Measurements from ENCODE around the gene STIM2. TPM values are rescaled to one million over a fixed set of nuclear protein-coding genes. Genes with fewer than 3 reads are reported as not detected.

STIM2 gene
- polyA plus RNA-seq, 2 donors, result 3.4 to 5.1 TPM

- H3K36me3 ChIP-seq (ENCODE audit: control insufficient read depth in 2 of 2, insufficient read depth in 2 of 2, low read length in 1 of 2), result no peaks in the 10 kb centered on the region
- H3K4me3 ChIP-seq (ENCODE audit: low read depth in 1 of 2, low read length in 2 of 2), result no peak overlapping the region
- no peaks in the 10 kb centered on the region for H3K4me1 ChIP-seq (ENCODE audit: control insufficient read depth in 2 of 2, insufficient read depth in 2 of 2, low read length in 1 of 2)
- no peaks in the 10 kb centered on the region for H3K27me3 ChIP-seq (ENCODE audit: control insufficient read depth in 1 of 2, insufficient read depth in 2 of 2, low read length in 2 of 2)
- H3K9me3 ChIP-seq (ENCODE audit: control insufficient read depth in 2 of 2, insufficient read depth in 1 of 2, low read depth in 1 of 2, low read length in 1 of 2), result no peaks in the 10 kb centered on the region
- H3K27ac ChIP-seq (ENCODE audit: low read depth in 2 of 2, low read length in 1 of 2), result no peak overlapping the region
Observed at GRCh38 chr4:26999689-27000088, 139.0 kb downstream of the STIM2 start.

- Histone ChIP-seq H3K27me3 (ENCODE audit: control insufficient read depth in 1 of 2, insufficient read depth in 2 of 2, low read length in 2 of 2) (no peaks in the 10 kb centered on the region), H3K9me3 (ENCODE audit: control insufficient read depth in 2 of 2, insufficient read depth in 1 of 2, low read depth in 1 of 2, low read length in 1 of 2) (no peaks in the 10 kb centered on the region), H3K4me1 (ENCODE audit: control insufficient read depth in 2 of 2, insufficient read depth in 2 of 2, low read length in 1 of 2) (no peaks in the 10 kb centered on the region), H3K36me3 (ENCODE audit: control insufficient read depth in 2 of 2, insufficient read depth in 2 of 2, low read length in 1 of 2) (no peaks in the 10 kb centered on the region), H3K27ac (ENCODE audit: low read depth in 2 of 2, low read length in 1 of 2) (no peak overlapping the region), H3K4me3 (ENCODE audit: low read depth in 1 of 2, low read length in 2 of 2) (no peak overlapping the region)
- WGBS, 2 donors, result 88 to 91% methylated on average over 2 of the region's 2 CpGs
Observed at GRCh38 chr4:27000122-27000521, 139.5 kb downstream of the STIM2 start.

GRCh38 chr4:27000820-27001219 lies 140.2 kb downstream of the STIM2 start:
- Histone ChIP-seq H3K4me1 (ENCODE audit: control insufficient read depth in 2 of 2, insufficient read depth in 2 of 2, low read length in 1 of 2) (no peaks in the 10 kb centered on the region), H3K27ac (ENCODE audit: low read depth in 2 of 2, low read length in 1 of 2) (no peak overlapping the region), H3K36me3 (ENCODE audit: control insufficient read depth in 2 of 2, insufficient read depth in 2 of 2, low read length in 1 of 2) (no peaks in the 10 kb centered on the region), H3K9me3 (ENCODE audit: control insufficient read depth in 2 of 2, insufficient read depth in 1 of 2, low read depth in 1 of 2, low read length in 1 of 2) (no peaks in the 10 kb centered on the region), H3K4me3 (ENCODE audit: low read depth in 1 of 2, low read length in 2 of 2) (no peak overlapping the region), H3K27me3 (ENCODE audit: control insufficient read depth in 1 of 2, insufficient read depth in 2 of 2, low read length in 2 of 2) (no peaks in the 10 kb centered on the region)
- 91 to 93% methylated on average over 1 of the region's 1 CpG for WGBS, 2 donors

GRCh38 chr4:27001398-27002164 lies 140.9 kb downstream of the STIM2 start:
- 94 to 96% methylated on average over 4 of the region's 4 CpGs for WGBS, 2 donors
- H3K4me3 ChIP-seq (ENCODE audit: low read depth in 1 of 2, low read length in 2 of 2), result no peak overlapping the region
- H3K36me3 ChIP-seq (ENCODE audit: control insufficient read depth in 2 of 2, insufficient read depth in 2 of 2, low read length in 1 of 2), result no peaks in the 10 kb centered on the region

GRCh38 chr4:27003642-27004113 lies 143.0 kb downstream of the STIM2 start:
- H3K36me3 ChIP-seq (ENCODE audit: control insufficient read depth in 2 of 2, insufficient read depth in 2 of 2, low read length in 1 of 2), result no peaks in the 10 kb centered on the region
- 60 to 63% methylated on average over 5 of the region's 5 CpGs for WGBS, 2 donors

More at GRCh38 chr4:27001398-27002164, 140.9 kb downstream of the STIM2 start:
- H3K27ac ChIP-seq (ENCODE audit: low read depth in 2 of 2, low read length in 1 of 2), result no peak overlapping the region
- no peaks in the 10 kb centered on the region for H3K9me3 ChIP-seq (ENCODE audit: control insufficient read depth in 2 of 2, insufficient read depth in 1 of 2, low read depth in 1 of 2, low read length in 1 of 2)
- no peaks in the 10 kb centered on the region for H3K27me3 ChIP-seq (ENCODE audit: control insufficient read depth in 1 of 2, insufficient read depth in 2 of 2, low read length in 2 of 2)
- no peaks in the 10 kb centered on the region for H3K4me1 ChIP-seq (ENCODE audit: control insufficient read depth in 2 of 2, insufficient read depth in 2 of 2, low read length in 1 of 2)

GRCh38 chr4:27005501-27005900 lies 144.9 kb downstream of the STIM2 start:
- no peak overlapping the region for H3K27ac ChIP-seq (ENCODE audit: low read depth in 2 of 2, low read length in 1 of 2)

More at GRCh38 chr4:27003642-27004113, 143.0 kb downstream of the STIM2 start:
- H3K4me3 ChIP-seq (ENCODE audit: low read depth in 1 of 2, low read length in 2 of 2), result no peak overlapping the region
- H3K27me3 ChIP-seq (ENCODE audit: control insufficient read depth in 1 of 2, insufficient read depth in 2 of 2, low read length in 2 of 2), result no peaks in the 10 kb centered on the region
- no peaks in the 10 kb centered on the region for H3K4me1 ChIP-seq (ENCODE audit: control insufficient read depth in 2 of 2, insufficient read depth in 2 of 2, low read length in 1 of 2)
- no peak overlapping the region for H3K27ac ChIP-seq (ENCODE audit: low read depth in 2 of 2, low read length in 1 of 2)
- no peaks in the 10 kb centered on the region for H3K9me3 ChIP-seq (ENCODE audit: control insufficient read depth in 2 of 2, insufficient read depth in 1 of 2, low read depth in 1 of 2, low read length in 1 of 2)

GRCh38 chr4:27005905-27006590 lies 145.4 kb downstream of the STIM2 start:
- H3K9me3 ChIP-seq (ENCODE audit: control insufficient read depth in 2 of 2, insufficient read depth in 1 of 2, low read depth in 1 of 2, low read length in 1 of 2), result no peaks in the 10 kb centered on the region
- H3K36me3 ChIP-seq (ENCODE audit: control insufficient read depth in 2 of 2, insufficient read depth in 2 of 2, low read length in 1 of 2), result no peaks in the 10 kb centered on the region
- no peaks in the 10 kb centered on the region for H3K4me1 ChIP-seq (ENCODE audit: control insufficient read depth in 2 of 2, insufficient read depth in 2 of 2, low read length in 1 of 2)
- WGBS, 2 donors, result 60 to 70% methylated on average over 10 of the region's 10 CpGs
- no peak overlapping the region for H3K27ac ChIP-seq (ENCODE audit: low read depth in 2 of 2, low read length in 1 of 2)
- no peaks in the 10 kb centered on the region for H3K27me3 ChIP-seq (ENCODE audit: control insufficient read depth in 1 of 2, insufficient read depth in 2 of 2, low read length in 2 of 2)
- H3K4me3 ChIP-seq (ENCODE audit: low read depth in 1 of 2, low read length in 2 of 2), result no peak overlapping the region

More at GRCh38 chr4:27005501-27005900, 144.9 kb downstream of the STIM2 start:
- Histone ChIP-seq H3K36me3 (ENCODE audit: control insufficient read depth in 2 of 2, insufficient read depth in 2 of 2, low read length in 1 of 2) (no peaks in the 10 kb centered on the region), H3K4me1 (ENCODE audit: control insufficient read depth in 2 of 2, insufficient read depth in 2 of 2, low read length in 1 of 2) (no peaks in the 10 kb centered on the region), H3K27me3 (ENCODE audit: control insufficient read depth in 1 of 2, insufficient read depth in 2 of 2, low read length in 2 of 2) (no peaks in the 10 kb centered on the region), H3K4me3 (ENCODE audit: low read depth in 1 of 2, low read length in 2 of 2) (no peak overlapping the region), H3K9me3 (ENCODE audit: control insufficient read depth in 2 of 2, insufficient read depth in 1 of 2, low read depth in 1 of 2, low read length in 1 of 2) (no peaks in the 10 kb centered on the region)

- 20 to 26% methylated on average over 2 of the region's 2 CpGs for WGBS, 2 donors
Observed at GRCh38 chr4:27006646-27007045, 146.0 kb downstream of the STIM2 start.

GRCh38 chr4:27007507-27007906 lies 146.9 kb downstream of the STIM2 start:
- H3K27ac ChIP-seq (ENCODE audit: low read depth in 2 of 2, low read length in 1 of 2), result no peak overlapping the region
- 77 to 83% methylated on average over 3 of the region's 3 CpGs for WGBS, 2 donors
- H3K9me3 ChIP-seq (ENCODE audit: control insufficient read depth in 2 of 2, insufficient read depth in 1 of 2, low read depth in 1 of 2, low read length in 1 of 2), result no peaks in the 10 kb centered on the region
- H3K36me3 ChIP-seq (ENCODE audit: control insufficient read depth in 2 of 2, insufficient read depth in 2 of 2, low read length in 1 of 2), result no peaks in the 10 kb centered on the region
- H3K4me3 ChIP-seq (ENCODE audit: low read depth in 1 of 2, low read length in 2 of 2), result no peak overlapping the region
- no peaks in the 10 kb centered on the region for H3K27me3 ChIP-seq (ENCODE audit: control insufficient read depth in 1 of 2, insufficient read depth in 2 of 2, low read length in 2 of 2)
- H3K4me1 ChIP-seq (ENCODE audit: control insufficient read depth in 2 of 2, insufficient read depth in 2 of 2, low read length in 1 of 2), result no peaks in the 10 kb centered on the region

More at GRCh38 chr4:27006646-27007045, 146.0 kb downstream of the STIM2 start:
- Histone ChIP-seq H3K9me3 (ENCODE audit: control insufficient read depth in 2 of 2, insufficient read depth in 1 of 2, low read depth in 1 of 2, low read length in 1 of 2) (no peaks in the 10 kb centered on the region), H3K27ac (ENCODE audit: low read depth in 2 of 2, low read length in 1 of 2) (no peak overlapping the region), H3K4me3 (ENCODE audit: low read depth in 1 of 2, low read length in 2 of 2) (no peak overlapping the region), H3K27me3 (ENCODE audit: control insufficient read depth in 1 of 2, insufficient read depth in 2 of 2, low read length in 2 of 2) (no peaks in the 10 kb centered on the region), H3K36me3 (ENCODE audit: control insufficient read depth in 2 of 2, insufficient read depth in 2 of 2, low read length in 1 of 2) (no peaks in the 10 kb centered on the region), H3K4me1 (ENCODE audit: control insufficient read depth in 2 of 2, insufficient read depth in 2 of 2, low read length in 1 of 2) (no peaks in the 10 kb centered on the region)

All from esophagus (tissue), 2 donors.